ENCODE measurements around the gene CREG1. TPM values are rescaled to one million over a fixed set of nuclear protein-coding genes. Genes with fewer than 3 reads are reported as not detected.
"Not testable (repeated sequence)": the region's sequence is repeated elsewhere in the genome, so short reads cannot be mapped to it uniquely, and the experiment has no call there.

CREG1 gene
- polyA plus RNA-seq (ENCODE audit: insufficient read length): 119 TPM
- long read RNA-seq, donor 1, transcript CREG1-201 (4 exons, 1,974 nt): major isoform, 57 of 64 reads
- long read RNA-seq, donor 1, partial matches to known transcripts: 7 of 64 reads
- long read RNA-seq, donor 1, other reads (novel, unspliced or antisense): 0 of 64 reads
- long read RNA-seq, donor 2, transcript CREG1-201 (4 exons, 1,974 nt): major isoform, 56 of 94 reads
- long read RNA-seq, donor 2, partial matches to known transcripts: 33 of 94 reads
- long read RNA-seq, donor 2, other reads (novel, unspliced or antisense): 5 of 94 reads
- long read RNA-seq, donor 3, transcript CREG1-201 (4 exons, 1,974 nt): major isoform, 38 of 38 reads
- long read RNA-seq, donor 3, partial matches to known transcripts: 0 of 38 reads
- long read RNA-seq, donor 3, other reads (novel, unspliced or antisense): 0 of 38 reads
- long read RNA-seq, donor 4, transcript CREG1-201 (4 exons, 1,974 nt): major isoform, 7 of 7 reads
- long read RNA-seq, donor 4, partial matches to known transcripts: 0 of 7 reads
- long read RNA-seq, donor 4, other reads (novel, unspliced or antisense): 0 of 7 reads
- long read RNA-seq, donor 5, transcript CREG1-201 (4 exons, 1,974 nt): major isoform, 115 of 120 reads
- long read RNA-seq, donor 5, partial matches to known transcripts: 5 of 120 reads
- long read RNA-seq, donor 5, other reads (novel, unspliced or antisense): 0 of 120 reads
- long read RNA-seq, donor 6, transcript CREG1-201 (4 exons, 1,974 nt): major isoform, 64 of 64 reads
- long read RNA-seq, donor 6, partial matches to known transcripts: 0 of 64 reads
- long read RNA-seq, donor 6, other reads (novel, unspliced or antisense): 0 of 64 reads
- long read RNA-seq, donor 7, transcript CREG1-201 (4 exons, 1,974 nt): major isoform, 100 of 109 reads
- long read RNA-seq, donor 7, partial matches to known transcripts: 8 of 109 reads
- long read RNA-seq, donor 7, other reads (novel, unspliced or antisense): 0 of 109 reads
- long read RNA-seq, donor 8, transcript CREG1-201 (4 exons, 1,974 nt): major isoform, 28 of 28 reads
- long read RNA-seq, donor 8, partial matches to known transcripts: 0 of 28 reads
- long read RNA-seq, donor 8, other reads (novel, unspliced or antisense): 0 of 28 reads

DNA sequence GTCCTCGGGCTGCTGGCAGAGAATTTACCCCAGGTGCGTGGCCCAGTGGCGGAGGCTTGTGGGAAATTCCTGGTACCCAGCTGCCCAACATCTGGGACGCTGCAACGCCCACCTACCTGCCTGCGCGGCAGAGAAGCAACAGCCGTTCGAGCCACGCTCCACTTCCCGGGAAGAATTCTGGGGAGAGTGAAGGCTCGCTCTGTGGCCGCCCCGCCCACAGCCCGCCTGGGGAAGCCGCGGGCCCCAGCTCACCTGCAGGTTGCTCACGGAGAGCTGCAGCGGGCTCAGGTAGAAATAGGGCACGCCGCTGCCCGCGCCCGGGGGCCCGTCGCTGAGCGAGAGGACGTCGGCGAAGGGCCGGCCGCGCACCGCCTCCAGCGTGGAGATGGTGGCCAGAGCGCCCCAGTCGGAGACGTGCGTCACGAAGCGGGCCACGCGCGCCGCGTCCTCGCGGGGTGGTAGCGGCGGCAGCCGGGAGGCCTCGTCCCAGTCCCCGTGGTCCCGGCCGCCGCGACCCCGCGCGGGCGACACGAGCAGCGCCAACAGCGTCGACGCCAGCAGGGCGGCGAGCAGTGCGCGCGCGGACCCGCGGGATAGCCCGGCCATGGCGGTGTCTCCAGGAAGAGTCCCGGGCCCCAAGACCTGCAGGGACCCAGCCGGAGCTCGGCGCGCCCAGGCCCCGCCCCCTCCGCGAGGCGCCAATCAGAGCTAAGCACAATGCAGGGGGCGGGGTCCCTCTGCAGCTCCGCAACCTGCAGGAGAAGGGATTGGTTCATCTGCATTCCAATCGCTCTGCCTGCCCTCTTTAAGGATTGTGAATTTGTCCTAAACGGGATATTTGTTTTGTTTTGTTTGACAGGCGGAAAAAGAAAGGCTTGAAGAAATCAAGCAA, at the start of gene CREG1:
CREG1 (minus strand) TSS at position 627 of the 892 bp plus-strand sequence.
- peak; percentile 92 for DNase-seq

DNA sequence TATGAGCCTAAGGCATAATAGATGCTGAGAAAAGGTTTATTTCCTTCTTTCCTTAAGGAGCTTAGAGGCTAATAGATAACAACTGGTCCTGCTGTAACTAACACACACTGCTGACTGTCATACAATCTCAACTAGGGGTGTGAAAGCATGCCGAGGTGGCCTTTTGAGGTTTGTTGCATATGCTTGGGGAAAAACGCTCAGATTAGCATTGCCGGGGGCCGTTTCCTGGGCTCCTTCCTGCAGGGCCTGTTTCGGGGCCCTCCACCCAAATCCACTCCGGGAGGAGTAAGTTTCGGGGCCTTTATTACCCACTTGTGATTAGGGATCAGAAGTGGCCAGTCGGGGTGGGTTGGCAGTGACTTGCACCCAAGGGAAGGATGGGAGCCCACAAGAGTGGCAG, 49.3 kb upstream of the CREG1 start:
- DNase-seq: no peak

DNA sequence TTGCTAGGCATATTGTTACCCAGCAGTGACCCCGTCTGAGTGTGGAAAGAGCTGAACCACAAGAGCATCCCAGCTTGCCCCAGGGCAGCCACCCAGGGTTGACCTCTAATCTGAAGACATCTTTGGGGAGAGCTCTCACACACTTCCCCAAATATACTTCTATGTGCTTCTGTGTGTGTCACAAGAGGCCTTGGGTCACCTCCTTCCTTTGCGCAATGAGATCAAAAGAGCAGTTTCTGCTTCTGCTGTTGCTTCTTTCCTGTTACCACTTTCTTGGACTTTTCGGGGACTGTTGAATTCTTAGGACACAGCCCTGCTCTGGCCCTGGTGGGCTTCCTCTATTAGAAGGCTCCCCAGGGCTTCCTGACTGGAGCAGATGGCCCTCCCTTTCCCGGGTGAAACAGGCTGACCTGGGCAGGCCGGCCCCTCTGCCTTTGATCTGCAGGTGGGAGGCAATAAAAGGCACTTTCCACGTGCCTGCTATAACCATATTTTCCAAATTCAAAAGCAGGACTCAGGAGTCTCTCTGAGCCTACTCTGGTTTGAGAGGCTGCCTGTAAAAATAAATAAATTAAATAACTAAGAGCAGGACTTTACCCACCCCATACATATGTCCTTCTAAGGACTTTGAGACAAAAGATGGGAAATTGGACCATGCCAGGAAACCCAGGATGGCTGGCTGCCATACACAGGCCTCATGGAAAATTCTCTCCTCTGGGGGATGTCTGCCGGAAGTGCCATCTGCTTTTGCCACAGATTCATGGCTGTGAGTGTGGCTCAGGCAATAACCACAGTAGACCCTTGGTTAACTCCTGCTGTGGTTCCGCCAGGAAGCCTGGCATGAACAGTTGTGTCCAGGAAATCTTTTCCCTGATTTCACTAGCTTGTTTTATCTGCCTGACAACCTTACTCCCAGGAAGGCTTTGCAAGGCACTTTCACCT, 48.2 kb upstream of the CREG1 start:
- no peak for DNase-seq

DNA sequence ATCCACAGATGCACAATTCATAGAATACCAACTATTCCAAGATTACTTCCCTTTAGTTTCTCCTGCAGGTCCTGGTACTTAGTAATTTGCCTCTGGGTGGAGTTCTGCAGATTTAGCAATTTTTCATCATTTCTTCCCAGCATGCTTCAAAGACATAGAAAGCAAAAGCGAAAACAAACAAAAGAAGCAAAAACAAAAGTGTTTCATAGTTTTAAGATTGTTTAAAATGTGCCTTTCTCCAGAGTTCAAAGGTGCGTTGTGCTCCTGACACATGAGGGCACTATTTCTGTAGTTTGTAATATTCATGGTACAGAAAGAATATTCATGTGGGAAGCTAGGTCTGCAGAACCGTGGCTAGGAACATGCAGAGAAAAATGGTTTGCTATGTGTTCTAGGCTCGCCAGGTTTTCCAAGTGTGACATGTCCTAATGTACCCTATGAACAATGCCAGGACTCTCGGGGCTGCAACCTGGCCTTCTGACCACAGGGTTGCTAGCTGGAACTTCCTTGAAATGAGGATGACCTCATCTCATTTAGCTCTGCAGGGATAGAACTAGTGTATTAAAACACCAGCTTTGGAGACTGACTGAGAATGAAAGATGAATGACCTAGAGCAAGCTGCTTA, 46.5 kb upstream of the CREG1 start:
- DNase-seq: no peak

DNA sequence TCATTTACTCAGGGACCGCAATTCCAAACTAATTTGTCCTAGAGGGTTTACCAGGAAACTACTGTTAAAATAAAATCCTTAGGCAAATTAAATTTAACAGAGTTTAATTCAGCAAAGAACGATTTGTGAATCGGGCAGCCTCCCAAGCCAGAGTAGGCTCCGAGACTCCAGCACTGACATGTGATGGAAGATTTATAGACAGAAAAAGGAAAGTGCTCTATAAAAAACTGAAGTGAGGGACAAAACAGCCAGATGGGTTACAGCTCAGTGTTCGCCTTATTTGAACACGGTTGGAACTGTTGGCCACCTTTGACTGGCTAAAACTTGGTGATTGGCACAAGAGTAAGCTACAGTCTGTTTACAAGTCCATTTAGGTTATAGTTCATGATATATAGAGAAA, 41.3 kb upstream of the CREG1 start:
- peak; percentile 28 for DNase-seq

DNA sequence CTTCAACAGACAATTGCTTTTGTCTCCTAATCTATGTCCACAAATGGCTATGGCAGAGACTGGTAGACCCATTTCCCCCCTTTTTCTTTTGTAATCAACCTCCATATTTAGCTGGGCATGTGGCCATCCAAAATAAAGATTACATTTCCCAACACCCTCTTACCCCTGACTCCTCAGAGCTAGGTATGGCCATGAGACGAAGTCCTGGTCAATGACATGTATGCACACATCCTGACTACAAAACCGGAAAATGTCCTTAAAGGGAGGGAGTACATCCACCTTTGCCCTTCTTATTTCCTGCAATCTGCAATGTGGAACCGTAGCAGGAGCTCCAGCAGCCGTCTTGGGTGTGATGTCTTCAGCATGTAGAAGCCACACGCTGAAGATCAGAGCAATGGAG, 40.3 kb upstream of the CREG1 start:
- no peak for DNase-seq

DNA sequence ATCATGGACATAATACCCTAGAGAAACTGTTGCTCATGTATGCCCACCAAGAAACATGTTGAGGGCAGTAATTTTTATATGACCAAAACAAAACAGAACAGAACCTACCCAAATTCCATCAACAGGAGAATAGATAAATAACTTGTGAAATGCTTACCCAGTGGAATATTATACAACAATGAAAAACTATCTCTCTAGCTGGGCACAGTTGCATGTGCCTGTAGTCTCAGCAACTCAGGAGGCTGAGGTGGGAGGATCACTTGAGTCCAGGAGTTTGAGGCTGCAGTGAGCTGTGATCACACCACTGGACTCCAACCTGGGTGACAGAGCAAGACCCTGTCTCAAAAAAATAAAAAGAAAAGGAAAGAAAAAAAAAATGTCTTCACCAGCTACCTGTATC, 38.9 kb upstream of the CREG1 start:
- DNase-seq: no peak

DNA sequence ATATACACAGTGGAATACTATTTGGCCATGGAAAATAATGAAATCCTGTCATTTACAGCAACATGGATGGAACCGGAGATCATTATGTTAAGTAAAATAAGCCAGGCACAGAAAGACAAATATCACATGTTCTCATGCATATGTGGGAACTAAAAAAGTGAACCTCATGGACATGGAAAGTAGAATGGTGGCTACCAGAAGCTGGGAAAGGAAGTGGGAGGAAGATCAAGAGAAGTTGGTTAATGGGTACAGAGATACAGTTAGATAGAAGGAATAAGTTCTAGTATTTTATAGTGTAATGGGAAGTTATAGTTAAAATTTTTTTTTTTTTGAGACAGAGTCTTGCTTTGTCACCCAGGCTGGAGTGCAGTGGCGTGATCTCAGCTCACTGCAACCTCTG, 34.8 kb upstream of the CREG1 start:
- DNase-seq: no peak

DNA sequence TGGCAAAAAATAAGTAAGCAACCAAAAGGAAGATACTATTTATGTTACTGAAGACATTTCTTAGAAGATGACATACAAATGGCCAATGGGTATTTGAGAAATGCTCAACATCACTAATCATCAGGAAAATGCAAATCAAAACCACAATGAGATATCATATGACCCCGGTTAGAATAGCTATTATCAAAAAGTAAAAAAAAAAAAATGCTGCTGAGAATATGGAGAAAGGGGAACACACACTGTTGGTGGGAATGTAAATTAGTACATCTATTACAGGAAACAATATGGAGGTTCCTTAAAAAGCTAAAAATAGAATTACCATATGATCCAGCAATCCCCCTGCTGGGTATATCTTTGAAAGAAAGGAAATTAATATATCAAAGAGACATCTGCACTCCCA, 34.3 kb upstream of the CREG1 start:
- DNase-seq: no peak

- no peak for DNase-seq
Observed at GRCh38 chr1:167587342-167587741, 33.8 kb upstream of the CREG1 start.

GRCh38 chr1:167584581-167584980, 31.0 kb upstream of the CREG1 start:
- DNase-seq: no peak

DNA sequence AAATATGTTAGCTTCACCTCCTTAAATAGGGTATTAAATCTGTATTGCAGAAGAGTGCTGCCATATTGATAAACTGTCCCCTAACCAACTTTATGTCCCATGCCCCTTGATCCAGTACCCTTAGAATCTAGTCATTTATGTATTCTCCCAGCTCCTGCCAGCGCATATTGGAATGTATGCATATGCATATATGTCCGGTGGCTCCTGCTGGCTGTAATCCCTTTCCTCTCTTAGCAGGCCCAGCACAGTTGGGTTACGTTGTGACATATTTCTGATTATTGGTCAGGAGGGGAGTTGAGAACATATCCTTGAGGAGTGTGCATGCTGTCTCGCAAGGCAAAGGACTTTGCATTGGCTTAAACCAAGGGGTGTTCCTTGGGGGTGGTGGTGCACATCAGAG, 29.2 kb upstream of the CREG1 start:
- DNase-seq: no peak

GRCh38 chr1:167582064-167582463, 28.5 kb upstream of the CREG1 start:
- no peak for DNase-seq

DNA sequence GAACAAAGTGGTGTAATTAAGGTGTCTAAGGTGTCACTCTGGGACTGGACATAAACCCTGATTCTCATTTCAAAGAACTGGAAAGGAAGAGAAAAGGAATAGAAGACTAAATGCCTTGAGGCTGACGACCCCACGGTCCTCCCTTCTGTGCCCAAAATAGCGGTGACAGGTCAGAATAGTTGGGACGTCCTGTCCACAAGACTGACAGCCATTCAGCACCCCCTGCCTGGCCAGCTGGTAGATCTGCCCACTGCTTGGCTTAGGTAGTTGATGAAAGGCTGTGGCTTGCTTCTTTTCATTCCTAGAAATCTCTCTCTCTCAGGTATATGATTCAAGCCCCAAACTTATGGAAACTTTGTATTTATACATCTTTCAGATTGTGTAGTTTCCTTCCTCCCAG, 26.4 kb upstream of the CREG1 start:
- DNase-seq: no peak

DNA sequence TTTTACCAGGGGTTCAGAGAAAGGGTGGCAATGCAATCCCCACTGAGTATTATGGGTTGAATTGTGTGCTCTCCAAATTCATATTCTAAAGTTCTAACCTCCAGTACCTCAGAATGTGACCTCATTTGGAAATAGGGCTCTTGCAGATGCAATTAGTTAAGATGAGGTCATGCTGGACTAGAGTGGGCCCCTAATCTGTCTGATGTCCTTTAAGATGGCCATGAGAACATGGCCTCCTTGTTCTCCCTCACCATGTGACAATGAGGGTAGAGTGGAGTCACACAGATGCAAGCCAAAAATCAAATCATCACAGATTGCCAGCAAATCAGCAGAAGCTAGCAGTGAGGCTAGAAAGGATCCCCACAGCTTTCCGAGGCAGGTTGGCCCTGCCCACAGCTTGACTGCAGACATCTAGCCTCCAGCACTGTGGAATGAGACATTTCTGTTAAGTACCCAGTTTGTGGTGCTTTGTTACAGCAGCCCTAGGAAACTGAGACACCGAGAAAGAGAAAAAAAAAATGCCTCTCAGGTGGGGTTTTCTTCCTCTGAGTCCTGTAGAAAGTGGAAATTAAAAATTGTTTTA, 25.5 kb upstream of the CREG1 start:
- DNase-seq: no peak

GRCh38 chr1:167575649-167576048, 22.1 kb upstream of the CREG1 start:
- no peak for DNase-seq

GRCh38 chr1:167573035-167573434, 19.5 kb upstream of the CREG1 start:
- DNase-seq: no peak

DNA sequence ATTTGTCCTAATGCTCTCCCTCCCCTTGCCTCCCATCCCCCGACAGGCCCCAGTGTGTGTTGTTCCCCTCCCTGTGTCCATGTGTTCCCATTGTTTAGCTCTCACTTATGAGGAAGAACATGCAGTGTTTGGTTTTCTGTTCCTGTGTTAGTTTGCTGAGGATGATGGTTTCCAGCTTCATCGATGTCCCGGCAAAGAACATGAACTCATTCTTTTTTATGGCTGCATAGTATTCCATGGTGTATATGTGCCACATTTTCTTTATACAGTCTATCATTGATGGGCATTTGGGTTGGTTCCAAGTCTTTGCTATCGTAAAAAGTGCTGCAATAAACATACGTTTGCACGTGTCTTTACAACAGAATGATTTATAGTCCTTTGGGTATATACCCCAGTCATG, 17.1 kb upstream of the CREG1 start:
- DNase-seq: not testable (repeated sequence)

- DNase-seq: no peak
Observed at GRCh38 chr1:167567663-167568062, 14.1 kb upstream of the CREG1 start.

DNA sequence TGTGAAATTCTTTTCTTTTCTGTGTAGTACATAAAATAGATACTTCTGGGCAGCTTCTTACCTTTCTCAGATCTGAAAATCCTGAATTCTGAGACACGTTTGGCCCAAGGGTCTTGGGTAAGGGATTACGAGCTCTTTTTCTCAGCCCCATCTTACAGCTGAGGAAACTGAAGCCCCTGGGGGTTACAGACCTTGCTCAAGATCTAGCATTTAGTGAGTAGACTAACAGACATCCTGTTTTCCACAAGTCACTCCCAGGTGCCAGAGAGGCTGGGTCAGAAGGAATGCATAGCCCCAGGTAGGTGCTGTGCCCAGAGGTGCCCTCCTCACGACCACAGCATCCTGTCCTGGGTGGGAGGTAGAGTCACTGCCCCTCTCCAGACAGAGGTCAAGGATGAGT, 13.2 kb upstream of the CREG1 start:
- no peak for DNase-seq
